Measurements from ENCODE around the gene INS. TPM values are rescaled to one million over a fixed set of nuclear protein-coding genes. Genes with fewer than 3 reads are reported as not detected.
"Not testable (repeated sequence)": the region's sequence is repeated elsewhere in the genome, so short reads cannot be mapped to it uniquely, and the experiment has no call there.

INS gene
- polyA plus RNA-seq, 1 experiment, result not detected

- Histone ChIP-seq H3K4me3 (ENCODE audit: low read depth, low read length) (no peak overlapping the region), H3K27me3 (ENCODE audit: control insufficient read depth, insufficient read depth, low read length) (peaks cover under 1% of the 10 kb centered on the region; the same call in 1 of the 2 replicates), H3K36me3 (ENCODE audit: control insufficient read depth, insufficient read depth, low read length) (peaks cover 10% of the 10 kb centered on the region)
- TF ChIP-seq CTCF (IDR thresholded peaks at IDR 0.05; ENCODE audit: insufficient read depth, low read depth, low read length), result no peak
- DNase-seq (ENCODE audit: low read depth), result no peak
- CTCF ChIA-PET, result interaction anchor here (0.8 kb wide), 1 partner anchor 8 kb away, joined by 3 read pairs; no protein-coding TSS in a partner anchor
- POLR2A ChIA-PET, result no interaction called here
These were observed 31.7 kb downstream of the INS start for GRCh38 chr11:2129308-2129698.

- POLR2A ChIA-PET, result no interaction called here
- TF ChIP-seq CTCF (IDR thresholded peaks at IDR 0.05; ENCODE audit: insufficient read depth, low read depth, low read length), result no peak
These were observed 32.3 kb downstream of the INS start for GRCh38 chr11:2128511-2129307.

GRCh38 chr11:2128130-2128510 is 32.9 kb downstream of the INS start:
- CTCF ChIA-PET, result no interaction called here
- TF ChIP-seq CTCF (IDR thresholded peaks at IDR 0.05; ENCODE audit: insufficient read depth, low read depth, low read length), result no peak
- DNase-seq (ENCODE audit: low read depth), result no peak
- POLR2A ChIA-PET, result no interaction called here
- peaks cover 8% of the 10 kb centered on the region for H3K36me3 ChIP-seq (ENCODE audit: control insufficient read depth, insufficient read depth, low read length)
- no peak overlapping the region for H3K4me3 ChIP-seq (ENCODE audit: low read depth, low read length)
- no peaks in the 10 kb centered on the region for H3K27me3 ChIP-seq (ENCODE audit: control insufficient read depth, insufficient read depth, low read length)

More at GRCh38 chr11:2128511-2129307, 32.3 kb downstream of the INS start:
- CTCF ChIA-PET, result interaction anchor here (0.8 kb wide), 1 partner anchor 9 kb away, joined by 3 read pairs; no protein-coding TSS in a partner anchor
- DNase-seq (ENCODE audit: low read depth), result no peak
- Histone ChIP-seq H3K36me3 (ENCODE audit: control insufficient read depth, insufficient read depth, low read length) (peaks cover 10% of the 10 kb centered on the region), H3K27me3 (ENCODE audit: control insufficient read depth, insufficient read depth, low read length) (no peaks in the 10 kb centered on the region; the same call in 1 of the 2 replicates), H3K4me3 (ENCODE audit: low read depth, low read length) (no peak overlapping the region)

- Histone ChIP-seq H3K27me3 (ENCODE audit: control insufficient read depth, insufficient read depth, low read length) (no peaks in the 10 kb centered on the region), H3K36me3 (ENCODE audit: control insufficient read depth, insufficient read depth, low read length) (peaks cover 6% of the 10 kb centered on the region), H3K4me3 (ENCODE audit: low read depth, low read length) (no peak overlapping the region)
- no peak for TF ChIP-seq CTCF (IDR thresholded peaks at IDR 0.05; ENCODE audit: insufficient read depth, low read depth, low read length)
- no peak for DNase-seq (ENCODE audit: low read depth)
- CTCF ChIA-PET, result no interaction called here
- POLR2A ChIA-PET, result no interaction called here
These were observed 33.4 kb downstream of the INS start for GRCh38 chr11:2127482-2128129.

GRCh38 chr11:2126520-2127085 is 34.4 kb downstream of the INS start:
- ChIA-PET CTCF (no interaction called here), POLR2A (no interaction called here)
- no peak for TF ChIP-seq CTCF (IDR thresholded peaks at IDR 0.05; ENCODE audit: insufficient read depth, low read depth, low read length)
- Histone ChIP-seq H3K27me3 (ENCODE audit: control insufficient read depth, insufficient read depth, low read length) (no peaks in the 10 kb centered on the region), H3K36me3 (ENCODE audit: control insufficient read depth, insufficient read depth, low read length) (peaks cover 3% of the 10 kb centered on the region), H3K4me3 (ENCODE audit: low read depth, low read length) (no peak overlapping the region)
- no peak for DNase-seq (ENCODE audit: low read depth)

- H3K27me3 ChIP-seq (ENCODE audit: control insufficient read depth, insufficient read depth, low read length); H3K4me3 ChIP-seq (ENCODE audit: low read depth, low read length); H3K36me3 ChIP-seq (ENCODE audit: control insufficient read depth, insufficient read depth, low read length); DNase-seq (ENCODE audit: low read depth); POLR2A ChIA-PET: not testable (repeated sequence)
- CTCF ChIA-PET, result interaction anchor here (1.1 to 1.2 kb wide), 2 partner anchors 28 to 87 kb away, joined by 3 to 5 read pairs; no protein-coding TSS in a partner anchor
These were observed 36.1 kb downstream of the INS start for GRCh38 chr11:2124736-2125484.
